ENCODE measurements around the gene FAM222B. TPM values are rescaled to one million over a fixed set of nuclear protein-coding genes. Genes with fewer than 3 reads are reported as not detected.

FAM222B gene
- total and polyA plus RNA-seq, 9 of the 15 experiments (the other 6 are each of a cell fraction or from before 2014, with no cell fraction given), result 4.0 to 34.6 (median 7.5) TPM

DNA sequence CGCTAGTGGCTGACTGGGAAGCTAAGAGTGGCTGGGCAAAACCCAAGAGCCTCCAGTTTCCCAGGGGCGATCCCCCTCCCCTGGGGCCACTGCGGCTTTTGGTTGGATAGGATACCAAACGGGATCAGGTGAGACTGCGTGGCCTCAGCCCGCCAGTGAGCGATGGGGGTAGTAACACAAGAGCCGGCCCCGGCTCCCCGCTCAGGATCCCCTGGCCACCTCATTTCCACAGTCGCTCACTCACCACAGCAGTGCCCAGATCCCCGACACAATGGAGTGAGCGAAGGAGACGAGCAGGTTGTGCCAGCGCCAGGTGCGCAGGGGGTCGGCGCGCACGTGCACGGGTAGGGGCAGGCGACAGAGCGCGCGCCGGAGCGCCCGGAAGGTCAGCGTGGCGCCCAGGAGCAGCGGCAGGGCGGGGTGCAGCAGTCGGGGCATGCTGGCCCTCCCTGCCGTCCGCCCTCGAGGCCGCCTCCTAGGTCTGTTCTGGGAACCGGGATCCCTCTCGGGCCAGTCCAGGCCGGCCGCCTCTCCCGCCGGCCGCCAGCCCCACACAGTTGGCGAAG is 116.8 kb downstream of the FAM222B start:
- ATAC-seq, result peak; percentile 12
- in situ Hi-C loops (cut with MboI) (no loop called here), intact Hi-C loops (cut with micrococcal nuclease) (loop anchor here (2.0 to 10.0 kb wide), 7 partner anchors 87 to 389 kb away; partner anchors contain the start of genes DHRS13 and SPAG5)
- H3K27ac ChIP-seq (ENCODE audit: extremely low read depth, low read depth, low read length), result peak overlapping the region; percentile 95
- peak overlapping the region; percentile 99 for H3K4me2 ChIP-seq (ENCODE audit: insufficient read depth, low read length)
- peak overlapping the region; percentile 83 for H3K4me3 ChIP-seq
- FAIRE-seq, result no peak
- WGBS (ENCODE audit: insufficient coverage, low coverage, missing lambda C conversion rate), result 2% methylated on average over 45 of the region's 45 CpGs
- H3K4me1 ChIP-seq (replicated peaks in 1 of 2; ENCODE audit: control insufficient read depth in 2 of 2, insufficient read depth in 2 of 2, low read length in 2 of 2), result peaks cover 52 to 66% of the 10 kb centered on the region in 2 experiments
- no TSS peak for BruUV-seq (replicated peaks)
- peaks cover 63% of the 10 kb centered on the region for H3K79me2 ChIP-seq (ENCODE audit: control insufficient read depth, insufficient read depth, low read length)
- H3K36me3 ChIP-seq (ENCODE audit: control insufficient read depth, insufficient read depth, low read length), result peaks cover 49% of the 10 kb centered on the region
- H3K9ac ChIP-seq (ENCODE audit: insufficient read depth in 1 of 2, low read depth in 2 of 2, low read length in 2 of 2), result peak overlapping the region; percentile 96 to 100
- H3K27me3 ChIP-seq (ENCODE audit: control insufficient read depth in 2 of 2, insufficient read depth in 2 of 2, low read length in 2 of 2), result no peaks in the 10 kb centered on the region
- H4K20me1 ChIP-seq (replicated peaks; ENCODE audit: control insufficient read depth, insufficient read depth, low read length), result peaks cover 42% of the 10 kb centered on the region
- ChIA-PET POLR2A (interaction anchor here (0.5 to 11.1 kb wide), 36 partner anchors 10 to 568 kb away, joined by 3 to 367 read pairs (median 4); partner anchors contain the start of genes BLTP2, DHRS13, FAM222B and NUFIP2), CTCF (ENCODE audit: low intra/inter-chr PET ratio) (interaction anchor here (1.6 to 3.9 kb wide), 5 partner anchors 18 to 191 kb away, joined by 8 to 117 read pairs (median 14); partner anchors contain the start of genes DHRS13 and TRAF4)
- no peaks in the 10 kb centered on the region for H3K9me1 ChIP-seq (ENCODE audit: control insufficient read depth, insufficient read depth, low read length)
- peak overlapping the region; percentile 58 for H2AFZ ChIP-seq (ENCODE audit: low read depth, low read length)
- no peaks in the 10 kb centered on the region for H3K9me3 ChIP-seq (replicated peaks; ENCODE audit: control insufficient read depth, insufficient read depth, low read depth, low read length)
- DNase-seq (ENCODE audit: extremely low read depth in 1 of 4, low spot score in 3 of 4), result peak; percentile 74 to 91 (median 87)
- TF ChIP-seq, protein P1, sequence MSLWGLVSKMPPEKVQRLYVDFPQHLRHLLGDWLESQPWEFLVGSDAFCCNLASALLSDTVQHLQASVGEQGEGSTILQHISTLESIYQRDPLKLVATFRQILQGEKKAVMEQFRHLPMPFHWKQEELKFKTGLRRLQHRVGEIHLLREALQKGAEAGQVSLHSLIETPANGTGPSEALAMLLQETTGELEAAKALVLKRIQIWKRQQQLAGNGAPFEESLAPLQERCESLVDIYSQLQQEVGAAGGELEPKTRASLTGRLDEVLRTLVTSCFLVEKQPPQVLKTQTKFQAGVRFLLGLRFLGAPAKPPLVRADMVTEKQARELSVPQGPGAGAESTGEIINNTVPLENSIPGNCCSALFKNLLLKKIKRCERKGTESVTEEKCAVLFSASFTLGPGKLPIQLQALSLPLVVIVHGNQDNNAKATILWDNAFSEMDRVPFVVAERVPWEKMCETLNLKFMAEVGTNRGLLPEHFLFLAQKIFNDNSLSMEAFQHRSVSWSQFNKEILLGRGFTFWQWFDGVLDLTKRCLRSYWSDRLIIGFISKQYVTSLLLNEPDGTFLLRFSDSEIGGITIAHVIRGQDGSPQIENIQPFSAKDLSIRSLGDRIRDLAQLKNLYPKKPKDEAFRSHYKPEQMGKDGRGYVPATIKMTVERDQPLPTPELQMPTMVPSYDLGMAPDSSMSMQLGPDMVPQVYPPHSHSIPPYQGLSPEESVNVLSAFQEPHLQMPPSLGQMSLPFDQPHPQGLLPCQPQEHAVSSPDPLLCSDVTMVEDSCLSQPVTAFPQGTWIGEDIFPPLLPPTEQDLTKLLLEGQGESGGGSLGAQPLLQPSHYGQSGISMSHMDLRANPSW (CRISPR knock-in tag; IDR thresholded peaks at IDR 0.05), result no peak; the same call in 1 of the 2 replicates
- TF ChIP-seq, protein P2, sequence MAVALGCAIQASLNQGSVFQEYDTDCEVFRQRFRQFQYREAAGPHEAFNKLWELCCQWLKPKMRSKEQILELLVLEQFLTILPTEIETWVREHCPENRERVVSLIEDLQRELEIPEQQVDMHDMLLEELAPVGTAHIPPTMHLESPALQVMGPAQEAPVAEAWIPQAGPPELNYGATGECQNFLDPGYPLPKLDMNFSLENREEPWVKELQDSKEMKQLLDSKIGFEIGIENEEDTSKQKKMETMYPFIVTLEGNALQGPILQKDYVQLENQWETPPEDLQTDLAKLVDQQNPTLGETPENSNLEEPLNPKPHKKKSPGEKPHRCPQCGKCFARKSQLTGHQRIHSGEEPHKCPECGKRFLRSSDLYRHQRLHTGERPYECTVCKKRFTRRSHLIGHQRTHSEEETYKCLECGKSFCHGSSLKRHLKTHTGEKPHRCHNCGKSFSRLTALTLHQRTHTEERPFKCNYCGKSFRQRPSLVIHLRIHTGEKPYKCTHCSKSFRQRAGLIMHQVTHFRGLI (CRISPR knock-in tag; IDR thresholded peaks at IDR 0.05), result 0 out of 2 replicates have a peak, but pooled peaks have one; percentile 37
- TF ChIP-seq ATF7 (IDR thresholded peaks at IDR 0.05), result peak; percentile 41; the same call in 1 of the 2 replicates
- peak; percentile 83 to 86 for TF ChIP-seq NRF1 (conservative IDR thresholded peaks at IDR 0.05 in 1 of 2, IDR thresholded peaks at IDR 0.05 in 1 of 2)
- peak; percentile 89 for TF ChIP-seq RBFOX2 (IDR thresholded peaks at IDR 0.05; ENCODE audit: low read depth, low read length)
- peak; percentile 93 for TF ChIP-seq POLR2G (IDR thresholded peaks at IDR 0.05; ENCODE audit: low read depth, low read length)
- peak; percentile 62; the same call in 1 of the 2 replicates for TF ChIP-seq ZSCAN29 (IDR thresholded peaks at IDR 0.05)
- TF ChIP-seq NFE2 (IDR thresholded peaks at IDR 0.05; ENCODE audit: low read depth), result no peak
- TF ChIP-seq, protein P3, sequence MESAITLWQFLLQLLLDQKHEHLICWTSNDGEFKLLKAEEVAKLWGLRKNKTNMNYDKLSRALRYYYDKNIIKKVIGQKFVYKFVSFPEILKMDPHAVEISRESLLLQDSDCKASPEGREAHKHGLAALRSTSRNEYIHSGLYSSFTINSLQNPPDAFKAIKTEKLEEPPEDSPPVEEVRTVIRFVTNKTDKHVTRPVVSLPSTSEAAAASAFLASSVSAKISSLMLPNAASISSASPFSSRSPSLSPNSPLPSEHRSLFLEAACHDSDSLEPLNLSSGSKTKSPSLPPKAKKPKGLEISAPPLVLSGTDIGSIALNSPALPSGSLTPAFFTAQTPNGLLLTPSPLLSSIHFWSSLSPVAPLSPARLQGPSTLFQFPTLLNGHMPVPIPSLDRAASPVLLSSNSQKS (CRISPR knock-in tag; IDR thresholded peaks at IDR 0.05), result 0 out of 2 replicates have a peak, but pooled peaks have one; percentile 13
- TF ChIP-seq, protein P4, sequence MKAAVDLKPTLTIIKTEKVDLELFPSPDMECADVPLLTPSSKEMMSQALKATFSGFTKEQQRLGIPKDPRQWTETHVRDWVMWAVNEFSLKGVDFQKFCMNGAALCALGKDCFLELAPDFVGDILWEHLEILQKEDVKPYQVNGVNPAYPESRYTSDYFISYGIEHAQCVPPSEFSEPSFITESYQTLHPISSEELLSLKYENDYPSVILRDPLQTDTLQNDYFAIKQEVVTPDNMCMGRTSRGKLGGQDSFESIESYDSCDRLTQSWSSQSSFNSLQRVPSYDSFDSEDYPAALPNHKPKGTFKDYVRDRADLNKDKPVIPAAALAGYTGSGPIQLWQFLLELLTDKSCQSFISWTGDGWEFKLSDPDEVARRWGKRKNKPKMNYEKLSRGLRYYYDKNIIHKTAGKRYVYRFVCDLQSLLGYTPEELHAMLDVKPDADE (conservative IDR thresholded peaks at IDR 0.05; ENCODE audit: control insufficient read depth, low read depth, low read length), result peak; percentile 90; the same call in 1 of the 2 replicates
- peak; percentile 99 for TF ChIP-seq RBM22 (IDR thresholded peaks at IDR 0.05; ENCODE audit: low read depth, low read length, poor library complexity, severe bottlenecking)
- TF ChIP-seq RUNX1 (IDR thresholded peaks at IDR 0.05; ENCODE audit: low read depth), result peak; percentile 61; the same call in 1 of the 2 replicates
- TF ChIP-seq MED1 (CRISPR knock-in tag; IDR thresholded peaks at IDR 0.05; ENCODE audit: borderline replicate concordance), result no peak
- TF ChIP-seq KLF16 (IDR thresholded peaks at IDR 0.05), result no peak
- no peak for TF ChIP-seq RFX1 (IDR thresholded peaks at IDR 0.05)
- TF ChIP-seq ZBTB17 (CRISPR knock-in tag; IDR thresholded peaks at IDR 0.05), result peak; percentile 66

Measured in K562 (cell line).